Stomach smooth muscle (tissue), 2 donors: ENCODE data around the gene MUC2.

ENCODE experiments used
- H3K27ac ChIP-seq: one replicate; pipeline ENCODE4 v1.7.0; 2013; ENCODE audit warnings: mild to moderate bottlenecking, low read length, inconsistent platforms
- H3K27me3 ChIP-seq, 2 donors: one replicate each; pipeline ENCODE4 v1.7.0; 2013; ENCODE audit warnings: low read length in 2 of 2; ENCODE audit not compliant: insufficient read depth in 2 of 2, control insufficient read depth in 1 of 2
- H3K36me3 ChIP-seq, 2 donors: one replicate each; pipeline ENCODE4 v1.7.0; 2013; ENCODE audit warnings: low read length in 2 of 2; ENCODE audit not compliant: control insufficient read depth in 2 of 2, insufficient read depth in 2 of 2
- H3K4me1 ChIP-seq: one replicate; pipeline ENCODE4 v1.7.0; 2013; ENCODE audit warnings: low read length; ENCODE audit not compliant: control insufficient read depth, insufficient read depth
- H3K4me3 ChIP-seq, 2 donors: one replicate each; pipeline ENCODE4 v1.7.0; 2013; ENCODE audit warnings: low read length in 2 of 2
- H3K9ac ChIP-seq, 2 donors: one replicate each; pipeline ENCODE4 v1.7.0; 2013; ENCODE audit warnings: low read length in 2 of 2, mild to moderate bottlenecking in 1 of 2
- H3K9me3 ChIP-seq, 2 donors: one replicate each; pipeline ENCODE4 v1.7.0; 2013; ENCODE audit warnings: low read length in 2 of 2; ENCODE audit not compliant: control insufficient read depth in 2 of 2
- donor health status: healthy.
- donor health status: Pancreatic carcinoma.

MUC2 gene

DNA sequence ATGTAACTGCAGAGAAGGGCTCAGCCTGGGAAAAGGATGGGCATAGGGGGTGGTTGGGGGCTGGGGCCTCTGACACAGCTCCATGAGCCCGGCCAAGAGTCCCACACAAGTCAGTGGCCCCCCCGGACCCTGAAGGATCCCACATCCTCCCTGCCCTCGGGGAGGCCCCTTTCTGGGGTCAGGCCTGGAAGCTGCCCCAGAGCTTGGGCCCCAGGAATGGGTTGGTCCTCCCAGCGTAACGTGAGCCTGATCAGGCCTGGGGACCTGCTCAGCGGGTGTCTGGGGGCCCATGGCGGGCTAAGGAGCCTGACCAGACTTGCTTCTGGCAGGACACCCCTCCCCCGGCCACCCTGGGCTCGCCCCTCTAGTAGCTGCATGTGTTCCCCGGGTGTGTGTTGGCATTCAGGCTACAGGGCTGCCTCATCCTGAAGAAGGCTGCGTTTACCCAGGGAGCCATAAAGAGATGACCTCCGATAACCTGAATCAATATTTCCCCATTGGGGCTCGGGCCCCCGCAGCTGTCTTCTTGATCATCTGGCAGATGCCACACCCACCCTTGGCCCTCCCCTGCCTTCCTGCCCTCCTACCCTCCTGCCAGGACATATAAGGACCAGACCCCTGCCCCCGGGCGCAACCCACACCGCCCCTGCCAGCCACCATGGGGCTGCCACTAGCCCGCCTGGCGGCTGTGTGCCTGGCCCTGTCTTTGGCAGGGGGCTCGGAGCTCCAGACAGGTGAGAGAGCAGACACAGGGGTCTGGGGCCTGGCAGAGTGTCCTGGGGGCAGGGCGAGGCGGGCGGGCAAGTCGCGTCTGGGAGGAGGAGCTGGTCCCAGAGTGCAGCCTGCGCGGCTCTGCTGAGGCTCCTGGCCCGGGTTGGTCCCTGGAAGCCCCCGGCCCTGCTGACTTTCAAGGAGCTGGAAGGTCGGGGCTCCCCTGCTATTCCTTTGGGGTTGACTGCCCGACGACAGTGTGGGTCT, at the start of gene MUC2:
MUC2 (plus strand) TSS at position 631 of the 978 bp plus-strand sequence.
- H3K27me3 ChIP-seq = peaks cover 7 to 11% of the 10 kb centered on the region in 2 donors
- H3K27ac ChIP-seq = no peak within 1 kb of the TSS
- H3K4me3 ChIP-seq = no peak within 1 kb of the TSS
- H3K36me3 ChIP-seq = no peaks in the 10 kb centered on the region
- H3K9ac ChIP-seq = no peak within 1 kb of the TSS
- no peaks in the 10 kb centered on the region for H3K9me3 ChIP-seq
- H3K4me1 ChIP-seq = no peaks in the 10 kb centered on the region

DNA sequence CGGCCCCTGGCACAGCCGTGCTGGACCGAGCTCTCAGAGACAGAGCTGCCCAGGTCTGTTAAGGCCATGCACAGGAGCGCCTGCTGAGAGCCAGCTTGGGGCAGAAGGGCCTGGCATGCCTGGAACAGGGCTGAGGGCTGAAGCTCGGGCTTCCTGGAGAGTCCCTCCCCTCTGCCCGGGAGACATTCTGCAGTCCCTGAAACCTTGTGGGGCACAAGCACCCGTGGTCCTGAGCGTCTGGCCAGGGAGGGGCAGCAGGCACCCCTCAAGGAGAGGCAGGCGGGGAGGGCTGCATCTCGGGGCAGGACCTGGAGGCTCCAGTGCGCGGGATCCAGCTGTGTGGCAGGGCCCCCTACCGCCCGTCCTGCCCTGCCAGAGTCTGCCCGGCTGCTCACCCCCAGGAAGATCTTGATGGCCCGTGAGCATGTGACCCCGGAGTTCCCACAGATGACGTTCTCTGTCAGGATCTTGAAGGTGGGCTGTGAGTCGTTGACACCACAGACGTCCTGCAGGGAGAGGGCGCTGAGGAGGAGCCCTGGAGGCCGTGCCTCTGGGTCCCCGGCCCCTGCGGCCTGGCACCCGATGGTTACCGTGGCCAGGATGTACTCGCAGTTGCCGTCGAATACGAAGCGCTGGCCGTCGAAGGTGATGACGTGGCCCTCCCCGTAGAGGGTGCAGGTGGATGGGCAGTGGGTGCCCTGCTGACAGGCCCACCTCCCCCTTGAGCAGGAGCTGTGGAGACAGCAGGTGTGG, 49.1 kb upstream of the MUC2 start:
- Histone ChIP-seq H3K4me1 (no peaks in the 10 kb centered on the region), H3K4me3 (no peak overlapping the region), H3K9me3 (no peaks in the 10 kb centered on the region), H3K36me3 (peaks cover 0 to 2% of the 10 kb centered on the region in 2 donors), H3K9ac (no peak overlapping the region), H3K27me3 (no peaks in the 10 kb centered on the region), H3K27ac (no peak overlapping the region)

DNA sequence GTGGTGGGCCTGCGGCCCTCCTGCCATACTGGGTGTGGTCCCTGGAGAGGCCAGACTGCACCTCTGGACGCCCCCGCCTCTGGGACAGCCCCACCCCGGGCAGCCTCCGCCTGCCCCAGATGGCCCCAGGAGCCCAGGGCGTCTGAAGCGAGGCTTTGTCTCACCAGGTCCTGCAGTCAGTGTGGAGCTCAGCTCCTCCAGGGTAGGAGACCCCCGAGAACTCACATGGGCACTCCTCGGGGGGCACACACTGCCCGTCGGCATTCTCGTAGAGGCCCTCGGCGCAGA, 48.6 kb upstream of the MUC2 start:
- Histone ChIP-seq H3K9me3 (no peaks in the 10 kb centered on the region), H3K27me3 (no peaks in the 10 kb centered on the region), H3K9ac (no peak overlapping the region), H3K36me3 (peaks cover 0 to 2% of the 10 kb centered on the region in 2 donors), H3K4me3 (no peak overlapping the region), H3K4me1 (no peaks in the 10 kb centered on the region), H3K27ac (no peak overlapping the region)

DNA sequence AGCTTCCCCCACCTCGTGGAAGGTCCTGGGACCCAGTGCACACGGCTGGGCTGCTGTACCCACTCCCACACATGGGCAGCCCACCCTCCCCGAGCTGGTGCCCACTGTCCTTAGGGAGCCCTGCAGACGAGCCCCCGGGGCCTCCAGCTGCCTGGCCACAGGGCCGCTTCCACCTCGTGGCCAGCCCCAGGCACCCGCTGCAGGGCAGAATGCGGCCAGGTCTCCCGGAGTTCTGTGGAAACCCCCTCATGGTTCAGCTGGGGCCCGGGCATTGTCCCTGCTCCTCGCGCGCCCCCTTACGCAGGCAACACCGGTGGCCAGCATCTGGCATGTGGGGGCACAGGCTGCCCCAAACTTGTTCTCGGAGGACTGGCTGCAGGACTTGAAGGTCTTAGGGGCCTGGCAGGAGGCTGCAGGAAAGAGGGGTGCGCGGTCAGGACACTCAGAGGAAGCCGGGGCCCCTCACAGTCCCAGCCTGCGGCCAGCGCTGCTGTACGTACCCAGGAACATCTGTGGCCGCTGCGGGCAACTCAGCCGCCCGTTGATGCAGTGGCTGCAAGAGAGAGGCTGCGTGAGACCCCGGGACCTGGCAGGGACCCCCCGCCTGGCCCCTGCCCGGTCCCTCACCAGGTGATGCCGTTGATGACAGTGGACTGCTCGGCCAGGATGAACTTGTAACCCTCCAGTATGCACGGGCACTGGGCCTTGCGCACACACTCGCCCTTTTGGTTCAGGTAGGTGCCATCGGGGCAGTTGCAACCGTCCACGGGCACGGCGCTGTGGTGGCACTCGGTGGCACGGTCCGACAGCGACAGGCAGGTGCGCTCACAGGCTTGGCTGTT, 47.8 kb upstream of the MUC2 start:
- no peak overlapping the region for H3K4me3 ChIP-seq
- H3K36me3 ChIP-seq = peaks cover 0 to 2% of the 10 kb centered on the region in 2 donors
- H3K9ac ChIP-seq = no peak overlapping the region
- no peaks in the 10 kb centered on the region for H3K9me3 ChIP-seq
- no peaks in the 10 kb centered on the region for H3K27me3 ChIP-seq
- no peaks in the 10 kb centered on the region for H3K4me1 ChIP-seq
- no peak overlapping the region for H3K27ac ChIP-seq

DNA sequence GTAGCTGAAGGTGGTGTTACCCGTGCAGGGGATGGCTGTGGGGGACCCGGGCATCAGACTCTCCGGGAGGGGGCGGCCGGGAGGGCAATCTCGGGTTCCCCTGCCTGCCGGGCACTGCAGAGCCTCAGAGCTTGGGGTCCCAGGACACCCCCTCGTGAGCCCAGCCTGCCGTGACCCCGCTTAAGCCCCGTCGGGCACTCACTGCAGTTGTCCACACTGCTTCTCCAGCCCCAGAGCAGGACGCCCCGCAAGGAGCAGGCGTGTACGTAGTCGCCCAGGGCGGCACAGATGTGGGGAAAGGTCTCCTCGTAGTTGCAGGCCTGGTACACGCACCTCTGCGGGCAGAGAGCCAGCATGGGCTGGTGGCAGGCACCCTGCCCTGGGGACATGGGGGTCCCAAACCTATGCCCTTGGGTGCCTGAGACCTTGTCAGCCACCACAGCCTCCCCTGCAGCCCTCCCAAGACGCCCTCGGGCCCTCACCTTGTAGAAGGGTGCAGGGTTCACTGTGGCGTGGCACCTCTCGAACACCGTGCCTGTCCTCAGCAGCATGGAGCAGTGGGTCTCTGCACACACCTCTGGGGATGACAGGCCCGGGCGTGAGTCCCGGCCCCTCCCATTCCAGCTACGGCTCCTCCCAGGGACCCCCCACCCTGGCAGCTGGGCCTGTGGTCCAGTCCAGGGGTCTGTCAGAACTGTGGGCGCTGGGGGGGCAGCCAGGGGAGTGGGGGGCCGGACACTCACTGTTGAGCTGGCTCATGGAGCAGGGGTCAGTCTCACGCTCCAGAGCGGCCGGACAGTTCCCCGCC, 47.0 kb upstream of the MUC2 start:
- H3K4me3 ChIP-seq = no peak overlapping the region
- peaks cover 0 to 2% of the 10 kb centered on the region in 2 donors for H3K36me3 ChIP-seq
- no peak overlapping the region for H3K27ac ChIP-seq
- no peak overlapping the region for H3K9ac ChIP-seq
- H3K4me1 ChIP-seq = no peaks in the 10 kb centered on the region
- H3K9me3 ChIP-seq = no peaks in the 10 kb centered on the region
- no peaks in the 10 kb centered on the region for H3K27me3 ChIP-seq

DNA sequence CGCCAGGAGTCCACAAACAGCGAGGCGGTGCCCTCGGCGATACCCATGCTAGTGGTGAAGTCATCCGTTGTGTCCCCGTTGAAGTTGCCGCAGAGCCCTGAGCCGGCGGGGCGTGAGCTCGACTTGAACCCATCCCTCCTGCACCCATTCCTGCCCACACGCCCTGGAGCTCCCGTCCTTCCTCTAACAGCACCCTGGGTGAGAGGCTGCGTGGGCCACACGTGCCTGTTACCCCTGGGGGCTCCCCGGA, 46.5 kb upstream of the MUC2 start:
- Histone ChIP-seq H3K4me1 (no peaks in the 10 kb centered on the region), H3K9ac (no peak overlapping the region), H3K27ac (no peak overlapping the region), H3K36me3 (no peaks in the 10 kb centered on the region), H3K4me3 (no peak overlapping the region), H3K9me3 (no peaks in the 10 kb centered on the region), H3K27me3 (no peaks in the 10 kb centered on the region)

DNA sequence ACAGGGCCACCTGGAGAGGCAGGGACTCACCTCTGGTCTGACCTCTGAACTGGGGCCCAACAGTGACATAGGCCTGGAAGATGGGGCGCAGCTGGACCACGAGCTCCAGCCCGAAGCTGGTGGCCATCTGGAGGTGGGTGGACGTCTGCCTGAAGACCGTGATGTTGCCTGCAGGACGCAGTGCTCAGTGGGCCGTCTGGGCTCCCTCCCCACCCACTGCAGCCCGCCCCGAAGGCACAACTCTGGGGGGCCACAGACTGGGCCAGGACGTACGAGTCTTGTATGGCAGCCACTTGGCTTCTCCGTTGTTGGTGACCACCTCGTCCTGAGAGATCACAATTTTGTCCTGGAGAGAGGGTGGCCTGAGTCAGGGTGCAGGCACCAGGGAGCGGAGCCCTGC, 46.1 kb upstream of the MUC2 start:
- no peak overlapping the region for H3K4me3 ChIP-seq
- H3K9ac ChIP-seq = no peak overlapping the region
- H3K36me3 ChIP-seq = no peaks in the 10 kb centered on the region
- H3K9me3 ChIP-seq = no peaks in the 10 kb centered on the region
- H3K27ac ChIP-seq = no peak overlapping the region
- H3K4me1 ChIP-seq = no peaks in the 10 kb centered on the region
- H3K27me3 ChIP-seq = no peaks in the 10 kb centered on the region

DNA sequence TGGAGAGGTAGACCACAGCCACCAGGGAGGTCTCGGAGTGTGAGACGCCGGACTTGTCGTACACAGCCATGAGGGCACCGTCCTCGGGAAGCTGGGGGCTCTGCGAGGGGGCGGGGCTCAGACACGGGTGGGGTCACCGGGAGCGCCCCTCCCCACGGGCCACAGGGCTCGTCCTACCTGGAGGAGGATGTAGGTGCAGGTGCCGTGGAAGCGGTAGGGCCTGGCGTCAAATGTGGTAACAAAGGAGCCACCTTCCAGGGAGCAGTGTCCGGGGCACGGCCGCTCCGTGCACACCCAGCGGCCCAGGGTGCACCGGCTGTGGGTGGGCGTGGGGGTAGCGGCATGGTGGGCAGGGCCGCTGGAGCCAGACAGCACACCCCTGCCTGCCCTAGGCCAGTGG, 45.6 kb upstream of the MUC2 start:
- no peaks in the 10 kb centered on the region for H3K36me3 ChIP-seq
- no peaks in the 10 kb centered on the region for H3K9me3 ChIP-seq
- no peaks in the 10 kb centered on the region for H3K27me3 ChIP-seq
- H3K27ac ChIP-seq = no peak overlapping the region
- no peak overlapping the region for H3K4me3 ChIP-seq
- H3K9ac ChIP-seq = no peak overlapping the region
- no peaks in the 10 kb centered on the region for H3K4me1 ChIP-seq

DNA sequence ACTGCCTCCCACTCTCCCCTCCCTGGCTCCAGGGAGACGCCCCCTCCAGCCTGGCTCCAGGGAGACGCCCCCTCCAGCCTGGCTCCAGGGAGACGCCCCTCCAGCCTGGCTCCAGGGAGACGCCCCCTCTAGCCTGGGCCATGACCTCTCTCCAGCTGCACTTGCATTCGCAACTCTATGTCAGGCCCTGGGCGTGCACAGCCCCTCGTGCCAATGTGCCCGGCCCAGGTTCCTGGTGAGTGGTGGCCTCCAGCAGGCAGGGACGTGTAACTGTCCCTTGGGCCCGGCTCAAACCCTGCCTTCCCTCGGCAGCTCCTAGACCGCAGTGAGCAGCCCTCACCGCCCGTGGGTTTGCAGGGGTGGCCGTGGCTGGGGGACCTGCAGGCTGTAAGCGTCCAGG, 45.0 kb upstream of the MUC2 start:
- Histone ChIP-seq H3K9ac (no peak overlapping the region), H3K27me3 (no peaks in the 10 kb centered on the region), H3K27ac (no peak overlapping the region), H3K4me3 (no peak overlapping the region), H3K9me3 (no peaks in the 10 kb centered on the region), H3K4me1 (no peaks in the 10 kb centered on the region), H3K36me3 (no peaks in the 10 kb centered on the region)

DNA sequence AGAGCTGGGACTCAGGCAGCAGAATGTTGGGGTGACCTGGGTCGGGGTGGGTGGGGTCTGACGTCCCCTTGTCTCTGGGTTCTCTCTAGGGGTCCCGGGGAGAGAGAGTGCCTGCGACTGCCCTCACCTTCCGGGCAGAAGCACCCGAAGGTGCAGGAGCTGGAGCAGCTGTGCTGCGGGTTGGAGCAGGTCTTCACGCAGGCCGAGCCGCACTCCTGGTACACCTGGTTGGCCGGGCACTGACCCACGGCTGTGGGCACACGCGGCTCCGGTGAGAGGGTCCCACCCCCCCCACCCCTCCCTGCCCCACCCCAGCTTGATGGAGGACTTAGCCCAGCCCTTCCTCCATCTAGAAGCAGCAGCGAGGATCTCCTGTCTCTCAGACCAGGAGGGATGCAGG, 44.6 kb upstream of the MUC2 start:
- Histone ChIP-seq H3K27me3 (no peaks in the 10 kb centered on the region), H3K9me3 (no peaks in the 10 kb centered on the region), H3K9ac (no peak overlapping the region), H3K36me3 (no peaks in the 10 kb centered on the region), H3K4me3 (no peak overlapping the region), H3K27ac (no peak overlapping the region), H3K4me1 (no peaks in the 10 kb centered on the region)
